Measurements from ENCODE around the gene SCMH1. TPM values are rescaled to one million over a fixed set of nuclear protein-coding genes. Genes with fewer than 3 reads are reported as not detected.
A peak's percentile ranks its signal among the peaks of the same experiment; 100 is the strongest.

SCMH1 gene
- total RNA-seq, 1 donor from 2014 or later: 19.0 TPM

DNA sequence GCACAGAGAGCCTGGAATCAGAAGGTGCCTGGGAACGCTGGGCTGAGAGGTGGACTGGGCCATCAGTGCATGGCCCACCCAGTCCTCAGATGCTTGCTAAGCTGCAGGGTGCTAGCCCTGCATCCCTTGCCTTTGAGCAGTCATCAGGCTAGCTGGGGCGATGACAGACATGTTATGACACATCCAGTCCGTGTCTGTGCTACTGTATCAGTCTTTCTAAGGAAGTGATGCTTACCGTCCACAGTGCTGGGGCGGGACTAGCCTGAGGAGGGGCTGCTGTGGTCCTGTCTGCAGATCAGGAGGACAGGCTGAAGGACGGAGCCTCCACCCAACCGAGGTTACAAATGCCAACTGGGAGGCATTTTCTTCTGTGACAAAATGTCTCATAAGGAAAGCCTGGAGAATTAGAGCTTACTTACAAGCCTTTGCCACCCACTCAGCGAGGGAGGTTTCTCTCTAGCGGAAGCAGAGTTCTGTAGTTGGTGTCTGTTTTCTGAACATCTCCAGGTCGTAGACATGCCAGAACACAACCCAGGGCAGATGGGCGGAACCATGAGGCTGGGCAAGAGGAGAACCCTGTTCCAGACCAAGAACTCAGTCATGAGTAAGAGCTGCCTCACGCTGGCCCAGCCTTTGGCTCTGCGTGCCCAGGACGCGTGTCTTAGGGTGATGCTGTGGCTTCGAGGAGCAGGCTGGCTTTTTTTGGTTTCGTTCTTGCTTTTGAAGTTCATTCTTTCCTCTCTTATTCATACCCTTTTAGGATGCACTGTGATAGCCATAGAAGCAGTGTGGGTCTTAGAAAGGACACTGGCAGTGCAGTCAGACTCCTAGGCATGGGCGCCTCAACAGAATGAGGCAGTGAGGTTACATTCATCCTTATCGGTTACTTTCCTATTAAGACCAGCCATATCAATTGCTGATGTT lies 234.9 kb downstream of the SCMH1 start:
- H3K4me1 Mint-ChIP-seq (ENCODE audit: low read depth): peaks cover 17% of the 10 kb centered on the region
- no peak for DNase-seq (ENCODE audit: low spot score)
- H3K9me3 Mint-ChIP-seq: no peaks in the 10 kb centered on the region
- H3K4me3 Mint-ChIP-seq (ENCODE audit: low read depth): no peak overlapping the region
- no peaks in the 10 kb centered on the region for H3K27me3 Mint-ChIP-seq (ENCODE audit: low read depth)
- intact Hi-C loops (cut with micrococcal nuclease): no loop called here
- no peak overlapping the region for H3K27ac Mint-ChIP-seq
- peaks cover 95% of the 10 kb centered on the region for H3K36me3 Mint-ChIP-seq (ENCODE audit: low read depth)

DNA sequence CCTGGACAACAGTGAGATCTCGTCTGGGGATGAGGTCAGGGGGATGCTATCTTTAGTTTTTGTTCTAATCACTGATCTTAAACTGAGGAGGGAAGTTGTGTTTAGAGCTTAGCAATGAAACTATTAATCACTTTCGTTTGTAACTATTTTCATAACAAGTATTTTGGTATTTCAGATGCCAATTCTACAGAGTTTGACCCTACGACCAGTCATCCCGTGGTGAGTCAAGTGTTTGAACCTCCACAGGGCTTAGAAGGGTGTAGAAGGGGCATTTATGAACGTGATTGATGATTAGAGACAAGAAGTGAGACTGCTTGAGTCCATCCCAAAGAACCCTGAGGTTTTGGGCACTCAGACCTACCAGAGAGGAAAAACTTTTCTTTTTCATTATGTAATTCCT lies 236.2 kb downstream of the SCMH1 start:
- H3K4me3 Mint-ChIP-seq (ENCODE audit: low read depth): no peak overlapping the region
- no peak for DNase-seq (ENCODE audit: low spot score)
- intact Hi-C loops (cut with micrococcal nuclease): no loop called here
- no peak overlapping the region for H3K27ac Mint-ChIP-seq
- H3K4me1 Mint-ChIP-seq (ENCODE audit: low read depth): peaks cover 22% of the 10 kb centered on the region
- peaks cover 96% of the 10 kb centered on the region for H3K36me3 Mint-ChIP-seq (ENCODE audit: low read depth)
- no peaks in the 10 kb centered on the region for H3K27me3 Mint-ChIP-seq (ENCODE audit: low read depth)
- no peaks in the 10 kb centered on the region for H3K9me3 Mint-ChIP-seq

DNA sequence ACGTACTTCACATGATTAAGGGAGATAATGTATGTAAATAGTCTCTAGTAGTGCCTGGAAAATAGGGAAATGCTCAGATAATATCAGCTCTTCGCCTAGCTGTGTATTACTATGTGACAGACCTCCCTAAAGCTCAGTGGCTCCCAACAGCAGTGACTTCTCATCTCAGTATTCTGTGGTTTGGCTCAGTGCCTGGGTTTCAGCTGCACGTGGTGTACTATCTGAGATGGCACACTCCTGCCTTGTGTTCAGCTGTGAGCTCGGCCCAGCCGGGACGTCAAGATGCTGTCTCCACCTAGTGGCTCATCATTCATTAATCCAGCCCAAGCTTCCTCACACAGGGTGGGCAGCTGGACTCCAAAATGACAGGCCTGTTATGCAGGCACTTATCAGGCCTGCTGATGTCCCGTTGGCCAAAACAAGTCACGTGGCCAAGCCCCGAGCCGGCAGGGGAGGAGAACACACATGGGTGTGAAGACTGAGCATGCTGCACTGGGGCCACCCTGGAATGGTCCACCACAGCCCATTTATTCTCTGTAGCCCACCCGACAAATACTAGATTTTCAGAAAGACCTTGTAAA lies 238.4 kb downstream of the SCMH1 start:
- peaks cover 93% of the 10 kb centered on the region for H3K36me3 Mint-ChIP-seq (ENCODE audit: low read depth)
- H3K27me3 Mint-ChIP-seq (ENCODE audit: low read depth): no peaks in the 10 kb centered on the region
- peak; percentile 75 for DNase-seq (ENCODE audit: low spot score)
- H3K4me3 Mint-ChIP-seq (ENCODE audit: low read depth): no peak overlapping the region
- no peaks in the 10 kb centered on the region for H3K9me3 Mint-ChIP-seq
- H3K4me1 Mint-ChIP-seq (ENCODE audit: low read depth): peaks cover 27% of the 10 kb centered on the region
- peak overlapping the region; percentile 33 for H3K27ac Mint-ChIP-seq
- intact Hi-C loops (cut with micrococcal nuclease): loop anchor here (1.0 kb wide), 1 partner anchor 19 kb away; no protein-coding TSS in a partner anchor

DNA sequence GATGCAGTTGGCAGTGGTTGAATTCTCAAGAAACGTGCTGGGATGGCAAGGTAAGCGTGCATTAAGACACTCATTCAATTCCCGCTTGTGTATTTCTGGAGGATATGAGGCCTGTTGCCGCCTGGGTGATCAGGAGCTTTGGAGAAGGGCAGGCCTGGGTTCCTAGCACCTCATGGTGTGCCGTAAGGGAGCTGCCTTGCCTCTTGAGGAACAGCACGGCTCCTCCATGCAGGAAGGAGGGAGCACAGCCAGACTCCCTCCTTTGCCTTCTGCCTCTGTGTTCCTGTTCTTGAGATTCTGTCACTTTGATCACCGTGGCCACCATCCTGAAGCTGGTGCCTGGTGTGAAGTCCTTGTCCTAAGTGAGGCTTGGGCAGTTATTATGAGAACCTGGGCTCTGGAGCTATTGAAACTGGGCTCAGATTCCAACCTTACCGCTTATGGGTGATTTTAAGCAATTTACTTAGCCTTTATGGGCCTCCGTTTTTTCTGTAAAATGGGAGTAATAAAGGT lies 238.9 kb downstream of the SCMH1 start:
- H3K27me3 Mint-ChIP-seq (ENCODE audit: low read depth): no peaks in the 10 kb centered on the region
- H3K36me3 Mint-ChIP-seq (ENCODE audit: low read depth): peaks cover 92% of the 10 kb centered on the region
- H3K4me3 Mint-ChIP-seq (ENCODE audit: low read depth): no peak overlapping the region
- no peak for DNase-seq (ENCODE audit: low spot score)
- H3K9me3 Mint-ChIP-seq: no peaks in the 10 kb centered on the region
- peak overlapping the region; percentile 33 for H3K27ac Mint-ChIP-seq
- intact Hi-C loops (cut with micrococcal nuclease): loop anchor here (1.0 kb wide), 1 partner anchor 19 kb away; no protein-coding TSS in a partner anchor
- peaks cover 27% of the 10 kb centered on the region for H3K4me1 Mint-ChIP-seq (ENCODE audit: low read depth)

DNA sequence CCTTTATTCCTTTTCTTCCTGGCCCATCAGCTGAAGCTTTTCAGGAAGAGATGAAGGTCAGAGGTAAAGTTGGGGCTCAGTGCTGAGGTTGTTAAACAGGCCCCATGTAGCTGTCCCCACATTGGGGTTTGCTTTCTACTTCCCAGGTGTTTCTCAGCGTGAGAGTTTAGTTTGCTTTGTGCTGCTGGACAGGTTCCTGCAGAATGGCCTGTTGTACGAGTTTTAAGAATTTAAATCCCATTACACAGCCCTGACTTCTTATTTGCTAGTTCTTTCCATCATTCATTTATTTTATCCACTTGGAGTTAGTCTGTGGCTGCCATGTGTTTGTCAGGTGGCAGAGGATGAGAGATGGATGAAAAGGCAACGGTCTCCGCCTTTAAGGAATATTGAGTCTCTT lies 243.4 kb downstream of the SCMH1 start:
- no peaks in the 10 kb centered on the region for H3K27me3 Mint-ChIP-seq (ENCODE audit: low read depth)
- no peak overlapping the region for H3K4me3 Mint-ChIP-seq (ENCODE audit: low read depth)
- H3K27ac Mint-ChIP-seq: no peak overlapping the region
- peaks cover 24% of the 10 kb centered on the region for H3K4me1 Mint-ChIP-seq (ENCODE audit: low read depth)
- no peaks in the 10 kb centered on the region for H3K9me3 Mint-ChIP-seq
- H3K36me3 Mint-ChIP-seq (ENCODE audit: low read depth): peaks cover 92% of the 10 kb centered on the region
- intact Hi-C loops (cut with micrococcal nuclease): no loop called here
- DNase-seq (ENCODE audit: low spot score): no peak

DNA sequence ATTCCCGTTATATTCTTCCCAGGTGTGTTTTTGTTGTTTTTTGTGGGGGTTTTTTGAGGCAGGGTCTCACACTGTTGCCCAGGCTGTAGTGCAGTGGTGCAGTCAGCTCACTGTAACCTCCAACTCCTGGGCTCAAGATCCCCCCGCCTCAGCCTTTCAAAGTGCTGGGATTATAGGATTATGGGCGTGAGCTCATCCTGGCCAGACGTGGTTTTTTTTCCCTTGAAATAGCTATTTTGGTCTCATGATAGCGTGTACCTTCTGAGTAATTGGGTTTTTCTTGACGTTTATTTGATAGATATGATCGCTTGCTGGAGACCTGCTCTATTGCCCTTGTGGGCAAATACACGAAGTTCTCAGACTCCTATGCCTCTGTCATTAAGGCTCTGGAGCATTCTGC lies 245.0 kb downstream of the SCMH1 start:
- Mint-ChIP-seq H3K4me1 (ENCODE audit: low read depth) (peaks cover 9% of the 10 kb centered on the region), H3K4me3 (ENCODE audit: low read depth) (no peak overlapping the region), H3K36me3 (ENCODE audit: low read depth) (peaks cover 91% of the 10 kb centered on the region), H3K27ac (no peak overlapping the region), H3K27me3 (ENCODE audit: low read depth) (no peaks in the 10 kb centered on the region), H3K9me3 (no peaks in the 10 kb centered on the region)
- DNase-seq (ENCODE audit: low spot score): no peak
- intact Hi-C loops (cut with micrococcal nuclease): no loop called here

DNA sequence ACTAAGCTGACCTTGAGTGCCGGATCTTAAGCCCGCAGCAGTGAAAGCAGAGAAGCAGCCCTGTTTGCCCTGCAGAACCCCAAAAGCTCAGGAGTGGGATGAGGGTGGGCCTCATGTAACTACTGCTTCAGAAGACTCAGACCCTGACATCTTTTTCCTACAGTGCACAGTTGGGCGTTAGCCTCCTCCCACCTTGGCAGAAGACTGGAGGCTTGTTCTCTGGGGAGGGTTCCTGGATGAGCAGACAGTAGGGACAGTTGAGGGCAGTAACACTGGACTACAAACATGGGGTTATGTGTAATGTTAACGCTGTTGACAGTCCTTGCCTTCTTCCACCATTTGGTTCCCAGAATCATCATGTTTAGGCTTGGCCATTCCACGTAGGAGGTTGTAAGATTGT lies 253.0 kb downstream of the SCMH1 start:
- no peak overlapping the region for H3K27ac Mint-ChIP-seq
- no peaks in the 10 kb centered on the region for H3K9me3 Mint-ChIP-seq
- intact Hi-C loops (cut with micrococcal nuclease): loop anchor here (10.0 kb wide), 2 partner anchors 256 to 1696 kb away; partner anchors contain the start of genes SCMH1 and YBX1

DNA sequence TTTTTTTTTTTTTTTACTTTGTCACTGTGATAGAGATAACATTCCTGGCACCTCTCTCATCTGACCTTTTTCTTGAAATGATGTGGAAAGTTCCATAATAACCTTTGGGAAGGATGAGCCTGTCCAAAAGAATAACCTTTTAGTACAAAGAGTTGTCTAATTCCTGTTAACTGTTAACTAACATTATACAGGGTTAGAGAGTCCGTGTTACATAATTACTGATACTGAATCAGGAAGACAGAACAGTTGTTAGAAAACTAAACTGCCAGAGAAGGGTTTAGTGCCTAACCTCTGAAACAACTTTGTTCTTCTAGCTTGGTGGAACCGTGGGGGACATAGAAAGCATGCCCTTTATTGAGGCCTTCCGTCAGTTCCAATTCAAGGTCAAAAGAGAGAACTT lies 253.8 kb downstream of the SCMH1 start:
- peaks cover 98% of the 10 kb centered on the region for H3K36me3 Mint-ChIP-seq (ENCODE audit: low read depth)
- H3K4me1 Mint-ChIP-seq (ENCODE audit: low read depth): peaks cover 38% of the 10 kb centered on the region
- no peak for DNase-seq (ENCODE audit: low spot score)
- H3K4me3 Mint-ChIP-seq (ENCODE audit: low read depth): no peak overlapping the region
- H3K9me3 Mint-ChIP-seq: no peaks in the 10 kb centered on the region
- intact Hi-C loops (cut with micrococcal nuclease): loop anchor here (10.0 kb wide), 2 partner anchors 257 to 1697 kb away; partner anchors contain the start of genes SCMH1 and YBX1
- H3K27ac Mint-ChIP-seq: peak overlapping the region; percentile 40
- H3K27me3 Mint-ChIP-seq (ENCODE audit: low read depth): no peaks in the 10 kb centered on the region

More for the DNA sequence above, 253.0 kb downstream of the SCMH1 start:
- H3K36me3 Mint-ChIP-seq (ENCODE audit: low read depth): peaks cover 98% of the 10 kb centered on the region
- H3K4me3 Mint-ChIP-seq (ENCODE audit: low read depth): no peak overlapping the region
- peaks cover 31% of the 10 kb centered on the region for H3K4me1 Mint-ChIP-seq (ENCODE audit: low read depth)
- no peaks in the 10 kb centered on the region for H3K27me3 Mint-ChIP-seq (ENCODE audit: low read depth)
- DNase-seq (ENCODE audit: low spot score): no peak

DNA sequence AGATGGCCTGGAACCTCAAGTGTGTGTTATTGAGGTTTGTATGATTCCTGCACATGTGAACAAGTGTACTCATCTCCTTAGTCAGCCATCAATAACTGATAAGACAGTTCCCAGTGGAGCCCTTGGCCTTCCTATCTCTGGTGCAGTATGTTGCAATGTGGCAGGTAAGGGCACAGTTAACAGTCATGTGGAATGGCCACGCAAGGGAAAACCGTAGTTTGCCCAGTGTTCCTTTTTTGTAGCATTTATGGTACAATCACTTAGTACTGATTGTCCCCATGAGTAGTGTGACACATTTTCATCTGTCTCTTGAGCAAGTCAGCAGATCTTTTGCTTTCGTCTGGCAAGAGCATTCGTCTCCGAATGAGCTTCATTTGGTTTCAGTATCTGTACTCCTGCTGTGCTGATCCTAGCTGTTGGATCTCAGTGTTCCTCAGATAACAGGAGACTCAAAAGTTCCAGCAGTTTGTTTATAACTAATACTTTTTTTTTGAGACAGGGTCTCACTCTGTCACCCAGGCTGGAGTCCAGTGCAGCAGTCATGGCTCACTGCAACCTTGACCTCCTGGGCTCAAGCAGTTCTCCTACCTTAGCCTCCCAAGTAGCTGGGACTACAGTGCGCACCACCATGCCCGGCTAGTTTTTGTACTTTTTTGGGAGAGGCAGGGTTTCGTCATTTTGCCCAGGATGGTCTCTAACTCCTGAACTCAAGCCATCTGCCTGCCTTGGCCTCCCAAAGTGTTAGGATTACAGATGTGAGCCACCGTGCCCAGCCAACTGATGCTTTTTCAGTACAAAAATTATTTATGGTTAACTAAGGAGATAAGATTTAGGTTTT lies 254.4 kb downstream of the SCMH1 start:
- no peaks in the 10 kb centered on the region for H3K27me3 Mint-ChIP-seq (ENCODE audit: low read depth)
- H3K4me3 Mint-ChIP-seq (ENCODE audit: low read depth): no peak overlapping the region
- peaks cover 43% of the 10 kb centered on the region for H3K4me1 Mint-ChIP-seq (ENCODE audit: low read depth)
- peak overlapping the region; percentile 55 for H3K27ac Mint-ChIP-seq
- intact Hi-C loops (cut with micrococcal nuclease): loop anchor here (10.0 kb wide), 2 partner anchors 257 to 1697 kb away; partner anchors contain the start of genes SCMH1 and YBX1
- DNase-seq (ENCODE audit: low spot score): no peak
- no peaks in the 10 kb centered on the region for H3K9me3 Mint-ChIP-seq
- H3K36me3 Mint-ChIP-seq (ENCODE audit: low read depth): peaks cover 98% of the 10 kb centered on the region

DNA sequence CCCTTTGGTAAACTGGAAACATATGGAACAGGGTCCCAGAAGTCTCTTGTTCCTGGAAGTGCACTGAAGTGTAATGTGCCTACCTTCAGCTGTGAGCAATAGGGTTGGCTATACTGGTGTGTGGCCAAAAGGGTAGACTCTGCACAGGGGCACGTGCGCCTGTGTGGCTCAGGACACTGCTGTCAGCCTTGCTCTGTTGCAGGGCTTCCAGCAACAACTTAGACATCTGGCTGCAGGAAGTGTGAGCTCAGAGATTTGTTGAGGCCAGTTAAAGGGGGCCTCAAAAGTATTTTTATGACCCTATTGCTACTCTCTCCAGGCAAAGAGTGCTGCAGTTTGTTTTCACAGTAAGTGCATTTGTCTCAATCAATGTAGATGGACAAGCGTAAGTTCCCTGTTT lies 255.2 kb downstream of the SCMH1 start:
- no peak for DNase-seq (ENCODE audit: low spot score)
- intact Hi-C loops (cut with micrococcal nuclease): loop anchor here (10.0 kb wide), 2 partner anchors 258 to 1698 kb away; partner anchors contain the start of genes SCMH1 and YBX1
- H3K27ac Mint-ChIP-seq: peak overlapping the region; percentile 55
- no peak overlapping the region for H3K4me3 Mint-ChIP-seq (ENCODE audit: low read depth)
- H3K36me3 Mint-ChIP-seq (ENCODE audit: low read depth): peaks cover 98% of the 10 kb centered on the region
- H3K27me3 Mint-ChIP-seq (ENCODE audit: low read depth): no peaks in the 10 kb centered on the region
- H3K4me1 Mint-ChIP-seq (ENCODE audit: low read depth): peaks cover 50% of the 10 kb centered on the region
- H3K9me3 Mint-ChIP-seq: no peaks in the 10 kb centered on the region

DNA sequence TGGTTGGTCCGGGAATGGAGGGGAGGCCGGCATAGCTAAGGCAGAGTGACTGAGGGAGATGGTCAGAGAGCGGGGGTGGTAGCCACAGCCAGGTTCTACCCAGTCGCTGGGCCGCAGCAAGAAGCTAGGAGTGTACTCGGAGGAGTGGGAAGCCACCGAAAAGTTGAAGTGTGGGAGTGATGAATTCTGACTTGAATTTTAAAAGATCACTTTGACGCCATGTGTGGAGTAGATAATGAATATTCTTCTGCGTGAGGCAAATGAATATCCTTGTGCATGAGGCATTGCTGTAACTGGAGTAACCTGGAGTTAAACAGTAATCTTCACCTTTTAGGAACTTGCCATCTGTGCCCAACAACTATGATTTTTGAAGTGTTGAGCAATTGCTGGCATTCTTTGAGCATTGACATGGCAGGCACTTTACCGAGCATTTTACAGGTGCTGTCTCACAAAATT lies 255.8 kb downstream of the SCMH1 start:
- intact Hi-C loops (cut with micrococcal nuclease): loop anchor here (10.0 kb wide), 2 partner anchors 258 to 1698 kb away; partner anchors contain the start of genes SCMH1 and YBX1
- no peak overlapping the region for H3K4me3 Mint-ChIP-seq (ENCODE audit: low read depth)
- H3K36me3 Mint-ChIP-seq (ENCODE audit: low read depth): peaks cover 96% of the 10 kb centered on the region
- no peak for DNase-seq (ENCODE audit: low spot score)
- H3K27ac Mint-ChIP-seq: peak overlapping the region; percentile 72
- peaks cover 54% of the 10 kb centered on the region for H3K4me1 Mint-ChIP-seq (ENCODE audit: low read depth)
- no peaks in the 10 kb centered on the region for H3K27me3 Mint-ChIP-seq (ENCODE audit: low read depth)
- no peaks in the 10 kb centered on the region for H3K9me3 Mint-ChIP-seq

DNA sequence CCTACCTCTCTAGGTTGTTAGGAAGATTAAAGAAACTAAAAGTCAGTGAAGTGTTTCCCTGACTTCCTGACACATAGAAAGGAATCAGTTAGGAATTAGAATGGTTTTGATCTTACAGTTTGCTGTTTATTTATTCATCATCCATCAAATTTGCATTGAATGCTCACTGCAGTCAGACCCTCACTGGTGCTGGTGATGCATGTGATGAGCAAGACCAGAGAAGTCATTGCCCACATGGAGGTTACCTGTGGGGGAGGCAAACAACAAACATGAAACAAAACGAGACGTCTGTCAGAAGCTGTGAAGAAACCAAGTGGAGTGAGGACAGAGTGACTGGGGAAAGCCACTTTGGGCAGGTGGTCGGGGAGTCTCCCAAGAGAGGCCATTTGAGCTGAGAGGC lies 256.2 kb downstream of the SCMH1 start:
- H3K27ac Mint-ChIP-seq: peak overlapping the region; percentile 72
- H3K36me3 Mint-ChIP-seq (ENCODE audit: low read depth): peaks cover 96% of the 10 kb centered on the region
- H3K27me3 Mint-ChIP-seq (ENCODE audit: low read depth): no peaks in the 10 kb centered on the region
- H3K9me3 Mint-ChIP-seq: no peaks in the 10 kb centered on the region
- no peak overlapping the region for H3K4me3 Mint-ChIP-seq (ENCODE audit: low read depth)
- intact Hi-C loops (cut with micrococcal nuclease): loop anchor here (10.0 kb wide), 2 partner anchors 259 to 1699 kb away; partner anchors contain the start of genes SCMH1 and YBX1
- H3K4me1 Mint-ChIP-seq (ENCODE audit: low read depth): peaks cover 59% of the 10 kb centered on the region
- DNase-seq (ENCODE audit: low spot score): no peak

Measured in activated T-helper 2 cell treated with anti-CD3 and anti-CD28 coated beads, Interferon-gamma antibody, Interleukin-2, Interleukin-4, amounts not matched to agents 10 μg/mL and 5 μg/mL and 100 μg/mL, durations not matched to agents 14 hours and 24 hours and 36 hours (primary cell).